OCI-LY1 (cell line): ENCODE results near the gene CCDC127.

Experiments
- H2AFZ ChIP-seq: fragments of 200-600 bp; sonication (generic), shearing (Covaris generic); 2 replicates; pipeline ENCODE4 v1.6.0; 2014; ENCODE audit warnings: antibody characterized with exemption, mild to moderate bottlenecking, low read length
- H3F3A ChIP-seq: fragments of 200-600 bp; sonication (generic), shearing (Covaris generic); 2 replicates; pipeline ENCODE4 v1.6.0; 2014; ENCODE audit warnings: mild to moderate bottlenecking, antibody characterized with exemption, low read length, moderate library complexity; ENCODE audit not compliant: insufficient read depth
- H3K27ac ChIP-seq: fragments of 200-600 bp; sonication (generic); 2 replicates; pipeline ENCODE4 v1.5.1; 2014; ENCODE audit warnings: low read length, mixed run types, mild to moderate bottlenecking, low read depth; ENCODE audit not compliant: poor library complexity, severe bottlenecking
- H3K27me3 ChIP-seq: fragments of 200-600 bp; sonication (generic); 2 replicates; pipeline ENCODE4 v1.6.0; 2014; ENCODE audit warnings: antibody characterized with exemption, mild to moderate bottlenecking, low read length, moderate library complexity; ENCODE audit not compliant: insufficient read depth
- H3K36me3 ChIP-seq: fragments of 200-600 bp; sonication (generic); 2 replicates; pipeline ENCODE4 v1.6.1; 2014; ENCODE audit warnings: mild to moderate bottlenecking, antibody characterized with exemption, low read length, moderate library complexity, mixed read lengths; ENCODE audit not compliant: insufficient read depth
- H3K4me1 ChIP-seq: fragments of 200-600 bp; sonication (generic); 2 replicates; pipeline ENCODE4 v1.5.1; 2014; ENCODE audit warnings: mild to moderate bottlenecking, low read length, moderate library complexity; ENCODE audit not compliant: insufficient read depth, severe bottlenecking
- H3K4me2 ChIP-seq: fragments of 200-600 bp; sonication (generic), shearing (Covaris generic); 2 replicates; pipeline ENCODE4 v1.6.1; 2014; ENCODE audit warnings: low read length
- H3K4me3 ChIP-seq: fragments of 200-600 bp; sonication (generic); 2 replicates; pipeline ENCODE4 v1.5.1; 2014; ENCODE audit warnings: low read length, low read depth, mild to moderate bottlenecking, mixed read lengths; ENCODE audit not compliant: poor library complexity, severe bottlenecking
- H3K79me2 ChIP-seq: fragments of 200-600 bp; shearing (Covaris generic); 2 replicates; pipeline ENCODE4 v1.6.1; 2016; ENCODE audit warnings: mixed run types, low read length, mixed read lengths; ENCODE audit not compliant: insufficient read depth
- H3K9ac ChIP-seq: fragments of 200-600 bp; sonication (generic), shearing (Covaris generic); 2 replicates; pipeline ENCODE4 v1.6.1; 2014; ENCODE audit warnings: mild to moderate bottlenecking, low read length, mixed read lengths
- H3K9me2 ChIP-seq: fragments of 200-600 bp; sonication (generic), shearing (Covaris generic); 2 replicates; pipeline ENCODE4 v1.6.1; 2014; ENCODE audit warnings: low read depth, mild to moderate bottlenecking, low read length, mixed read lengths
- H3K9me3 ChIP-seq: fragments of 200-600 bp; shearing (Covaris generic); 2 replicates; pipeline ENCODE4 v1.6.1; 2014; ENCODE audit warnings: low read length, mixed read lengths
- H4K20me1 ChIP-seq: fragments of 200-600 bp; sonication (generic), shearing (Covaris generic); 2 replicates; pipeline ENCODE4 v1.6.0; 2016; ENCODE audit warnings: mild to moderate bottlenecking, low read length; ENCODE audit not compliant: insufficient read depth
- EZH2 ChIP-seq: fragments of 200-600 bp; sonication (generic), shearing (Covaris generic); IDR thresholded peaks from 2 replicates; pipeline ENCODE4 v1.8.0; 2017; ENCODE audit warnings: borderline replicate concordance, mixed run types, mild to moderate bottlenecking, antibody characterized with exemption, low read length, moderate library complexity, mixed read lengths
- TF ChIP-seq, protein P1 (sequence below): fragments of 200-600 bp; sonication (generic), shearing (Covaris generic); IDR thresholded peaks from 2 replicates; pipeline ENCODE4 v1.5.1; 2017; ENCODE audit warnings: mild to moderate bottlenecking, antibody characterized with exemption, low read length, moderate library complexity, mixed read lengths

CCDC127 gene

DNA sequence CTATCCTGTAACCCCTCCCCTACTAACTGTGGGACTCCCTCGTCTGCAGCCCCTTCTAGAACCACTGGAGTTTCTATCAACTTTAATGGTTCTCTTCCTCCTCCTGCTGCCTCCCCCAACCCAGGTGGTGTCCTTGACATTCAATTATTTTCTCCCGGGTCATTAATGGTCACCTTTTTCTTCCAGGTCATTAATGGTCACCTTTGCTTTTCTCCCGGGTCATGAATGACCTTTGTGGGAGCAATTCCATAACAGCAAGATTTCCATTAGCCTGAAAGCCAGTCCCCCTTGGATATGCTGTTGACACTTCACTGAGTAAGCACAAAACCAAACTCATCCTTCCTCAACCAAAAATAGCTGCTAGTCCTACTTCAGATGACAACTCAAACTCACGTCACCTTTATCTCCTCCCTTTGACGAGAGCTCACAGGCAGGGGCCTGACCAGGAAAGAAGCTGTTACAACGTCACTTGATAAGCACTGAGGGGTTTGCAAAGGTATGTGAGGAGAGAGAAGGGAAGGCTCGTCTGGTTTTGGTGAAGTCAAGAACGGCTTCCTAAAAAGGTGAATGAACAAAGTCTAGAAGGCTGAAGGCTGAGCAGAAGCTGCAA, 10.9 kb downstream of the CCDC127 start:
- H3K27me3 ChIP-seq: no peaks in the 10 kb centered on the region
- H3K9ac ChIP-seq: no peak overlapping the region
- peaks cover 17% of the 10 kb centered on the region for H3K79me2 ChIP-seq
- no peak overlapping the region for H3K4me2 ChIP-seq
- TF ChIP-seq, protein P1, sequence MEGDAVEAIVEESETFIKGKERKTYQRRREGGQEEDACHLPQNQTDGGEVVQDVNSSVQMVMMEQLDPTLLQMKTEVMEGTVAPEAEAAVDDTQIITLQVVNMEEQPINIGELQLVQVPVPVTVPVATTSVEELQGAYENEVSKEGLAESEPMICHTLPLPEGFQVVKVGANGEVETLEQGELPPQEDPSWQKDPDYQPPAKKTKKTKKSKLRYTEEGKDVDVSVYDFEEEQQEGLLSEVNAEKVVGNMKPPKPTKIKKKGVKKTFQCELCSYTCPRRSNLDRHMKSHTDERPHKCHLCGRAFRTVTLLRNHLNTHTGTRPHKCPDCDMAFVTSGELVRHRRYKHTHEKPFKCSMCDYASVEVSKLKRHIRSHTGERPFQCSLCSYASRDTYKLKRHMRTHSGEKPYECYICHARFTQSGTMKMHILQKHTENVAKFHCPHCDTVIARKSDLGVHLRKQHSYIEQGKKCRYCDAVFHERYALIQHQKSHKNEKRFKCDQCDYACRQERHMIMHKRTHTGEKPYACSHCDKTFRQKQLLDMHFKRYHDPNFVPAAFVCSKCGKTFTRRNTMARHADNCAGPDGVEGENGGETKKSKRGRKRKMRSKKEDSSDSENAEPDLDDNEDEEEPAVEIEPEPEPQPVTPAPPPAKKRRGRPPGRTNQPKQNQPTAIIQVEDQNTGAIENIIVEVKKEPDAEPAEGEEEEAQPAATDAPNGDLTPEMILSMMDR: no peak
- no peak for TF ChIP-seq EZH2
- no peaks in the 10 kb centered on the region for H3K9me2 ChIP-seq
- no peaks in the 10 kb centered on the region for H3K9me3 ChIP-seq
- no peaks in the 10 kb centered on the region for H3F3A ChIP-seq
- H4K20me1 ChIP-seq: no peaks in the 10 kb centered on the region
- H3K4me1 ChIP-seq: peaks cover 5% of the 10 kb centered on the region
- H3K4me3 ChIP-seq: no peak overlapping the region
- H3K27ac ChIP-seq: no peak overlapping the region
- H2AFZ ChIP-seq: no peak overlapping the region
- peaks cover 37% of the 10 kb centered on the region for H3K36me3 ChIP-seq

DNA sequence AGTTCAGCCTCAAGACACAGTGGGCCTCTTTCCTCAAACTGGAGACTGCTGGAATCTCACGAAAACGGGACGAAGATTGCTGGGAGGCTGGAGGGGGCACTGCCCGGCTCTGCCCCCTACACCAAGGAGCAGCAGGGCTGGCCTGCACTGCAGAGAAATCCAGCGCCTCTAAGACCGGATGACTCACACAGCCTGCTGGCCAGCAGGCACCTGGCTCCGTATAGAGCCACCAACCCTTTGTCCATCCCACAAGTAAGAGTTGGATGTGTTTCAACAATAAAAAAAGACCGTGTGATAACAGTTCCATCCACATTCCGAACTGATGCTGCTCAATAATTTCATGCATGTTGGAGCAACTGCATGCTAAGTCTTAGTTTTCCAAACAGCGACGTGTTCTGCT, 11.5 kb downstream of the CCDC127 start:
- H3K9me2 ChIP-seq: no peaks in the 10 kb centered on the region
- H3K4me1 ChIP-seq: peaks cover 11% of the 10 kb centered on the region
- H4K20me1 ChIP-seq: no peaks in the 10 kb centered on the region
- H3F3A ChIP-seq: no peaks in the 10 kb centered on the region
- TF ChIP-seq EZH2: no peak
- TF ChIP-seq, protein P1: no peak
- no peak overlapping the region for H3K4me3 ChIP-seq
- no peak overlapping the region for H3K9ac ChIP-seq
- H3K4me2 ChIP-seq: no peak overlapping the region
- H3K27ac ChIP-seq: no peak overlapping the region
- H2AFZ ChIP-seq: no peak overlapping the region
- H3K36me3 ChIP-seq: peaks cover 37% of the 10 kb centered on the region
- peaks cover 17% of the 10 kb centered on the region for H3K79me2 ChIP-seq
- no peaks in the 10 kb centered on the region for H3K9me3 ChIP-seq
- H3K27me3 ChIP-seq: no peaks in the 10 kb centered on the region

DNA sequence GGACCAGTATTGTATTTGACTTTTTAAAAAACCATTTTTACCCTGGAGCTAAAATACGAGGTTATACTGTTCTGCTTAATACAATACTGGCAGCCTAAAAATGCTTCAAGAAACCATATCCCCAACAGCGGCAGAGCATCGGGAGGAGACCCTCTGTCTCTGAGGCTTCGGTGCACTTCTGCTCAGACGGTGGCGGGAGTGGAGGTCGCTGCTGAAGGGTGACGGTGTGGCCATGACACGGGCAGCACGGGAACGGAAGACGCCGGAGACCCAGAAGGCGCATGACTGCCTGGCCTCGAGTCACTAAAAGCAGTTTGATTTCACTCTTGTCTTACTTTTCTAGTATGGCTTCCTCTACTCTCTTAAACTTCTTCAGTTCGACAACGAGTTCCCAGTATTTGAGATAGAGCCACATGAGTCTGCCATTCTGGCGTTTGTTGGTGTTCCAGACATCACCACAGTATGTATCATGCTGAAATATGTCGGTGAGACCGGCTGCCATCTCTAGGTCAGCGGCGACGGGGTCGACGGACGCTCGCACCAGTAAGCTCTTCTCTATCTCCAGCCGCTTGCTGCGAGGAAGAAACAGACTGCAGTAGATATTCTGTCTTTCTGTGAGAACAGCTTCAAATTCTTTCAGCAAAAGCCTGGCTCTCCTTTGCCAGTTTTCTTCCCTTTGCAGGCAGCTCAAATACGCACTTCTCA, 12.8 kb downstream of the CCDC127 start:
- no peak overlapping the region for H3K4me2 ChIP-seq
- H3K9ac ChIP-seq: no peak overlapping the region
- H2AFZ ChIP-seq: no peak overlapping the region
- H3K27me3 ChIP-seq: no peaks in the 10 kb centered on the region
- H3K36me3 ChIP-seq: peaks cover 37% of the 10 kb centered on the region
- H3K4me3 ChIP-seq: no peak overlapping the region
- no peaks in the 10 kb centered on the region for H3F3A ChIP-seq
- no peaks in the 10 kb centered on the region for H4K20me1 ChIP-seq
- H3K27ac ChIP-seq: no peak overlapping the region
- H3K9me2 ChIP-seq: no peaks in the 10 kb centered on the region
- no peaks in the 10 kb centered on the region for H3K9me3 ChIP-seq
- peaks cover 22% of the 10 kb centered on the region for H3K4me1 ChIP-seq
- peaks cover 14% of the 10 kb centered on the region for H3K79me2 ChIP-seq
- no peak for TF ChIP-seq EZH2
- TF ChIP-seq, protein P1: no peak
